Dermis lymphatic vessel endothelial cell (primary cell): ENCODE measurements around the gene OR51G1. TPM values are rescaled to one million over a fixed set of nuclear protein-coding genes. Genes with fewer than 3 reads are reported as not detected.

ENCODE experiments used
- total RNA-seq: library from RNA; depleted of rRNA; stranded (reverse); fragments of >200 nt; gene quantifications from 2 replicates; pipeline ENCODE4 v1.2.1, GENCODE V29; 2014

The OR51G1 gene, protein sequence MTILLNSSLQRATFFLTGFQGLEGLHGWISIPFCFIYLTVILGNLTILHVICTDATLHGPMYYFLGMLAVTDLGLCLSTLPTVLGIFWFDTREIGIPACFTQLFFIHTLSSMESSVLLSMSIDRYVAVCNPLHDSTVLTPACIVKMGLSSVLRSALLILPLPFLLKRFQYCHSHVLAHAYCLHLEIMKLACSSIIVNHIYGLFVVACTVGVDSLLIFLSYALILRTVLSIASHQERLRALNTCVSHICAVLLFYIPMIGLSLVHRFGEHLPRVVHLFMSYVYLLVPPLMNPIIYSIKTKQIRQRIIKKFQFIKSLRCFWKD
- total RNA-seq = not detected in 2 replicates

DNA sequence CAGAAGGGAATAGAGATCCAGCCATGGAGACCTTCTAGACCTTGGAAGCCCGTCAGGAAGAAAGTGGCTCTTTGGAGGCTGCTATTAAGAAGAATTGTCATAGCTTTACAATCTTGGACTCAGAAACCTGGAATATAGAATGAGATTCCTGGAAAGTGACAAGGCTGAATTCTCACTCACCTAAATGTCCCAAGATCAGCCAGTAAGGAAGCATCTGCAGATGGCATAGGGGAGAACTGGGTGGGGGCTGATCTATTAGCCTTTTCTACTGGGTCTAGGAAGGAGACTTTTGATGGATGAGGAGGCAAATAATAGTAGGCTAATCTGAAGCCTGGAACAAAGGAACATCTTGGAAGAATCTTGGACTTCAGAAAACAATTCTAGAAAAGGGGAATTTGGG is at the start of gene OR51G1:
OR51G1 (minus strand) TSS at position 101 of the 400 bp plus-strand sequence; CDS start at position 101, 0 bp downstream.

DNA sequence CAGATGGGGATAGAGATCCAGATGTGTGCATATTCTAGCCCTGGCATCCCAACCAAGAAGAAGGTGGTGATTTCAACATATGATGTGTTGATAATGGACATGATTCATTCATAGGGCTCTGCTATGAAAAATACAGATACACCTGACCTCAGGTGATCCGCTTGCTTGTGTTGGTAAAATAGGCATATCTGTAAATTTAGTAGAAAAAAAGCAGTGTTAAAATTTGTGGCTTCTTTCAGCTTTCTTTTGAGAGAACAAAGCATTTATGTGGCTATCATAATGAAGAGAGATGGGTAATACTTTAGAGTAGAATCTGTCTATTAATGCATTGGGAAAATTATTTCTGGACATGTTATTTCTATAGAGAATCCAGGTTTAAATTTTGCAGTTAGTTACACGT is 31.5 kb upstream of the OR51G1 start, which contains the start of gene OR51A2:
OR51A2 (minus strand) TSS at position 101 of the 400 bp plus-strand sequence; CDS start at position 101, 0 bp downstream.

DNA sequence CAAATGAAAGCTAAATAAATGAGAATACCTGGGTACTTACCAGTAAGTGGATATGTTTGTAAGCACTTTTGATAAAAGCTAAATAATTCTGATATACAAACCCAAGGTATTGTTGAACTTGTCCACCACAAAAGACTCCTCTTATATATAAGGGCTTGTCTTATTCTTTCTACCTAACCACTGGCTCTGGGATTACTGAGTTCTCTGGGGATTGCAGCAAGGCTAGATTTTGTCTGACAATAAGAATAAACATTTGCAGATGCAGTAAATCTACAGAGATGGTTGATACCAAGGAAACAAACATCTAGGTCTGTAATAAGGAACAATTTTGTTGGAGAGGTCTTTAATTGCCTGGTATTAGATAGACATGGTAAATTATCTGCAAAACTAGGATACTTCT is 23.4 kb upstream of the OR51G1 start, which contains the start of gene OR51A4:
OR51A4 (minus strand) TSS at position 101 of the 400 bp plus-strand sequence. CDS start 505 bp downstream, outside the sequence.

DNA sequence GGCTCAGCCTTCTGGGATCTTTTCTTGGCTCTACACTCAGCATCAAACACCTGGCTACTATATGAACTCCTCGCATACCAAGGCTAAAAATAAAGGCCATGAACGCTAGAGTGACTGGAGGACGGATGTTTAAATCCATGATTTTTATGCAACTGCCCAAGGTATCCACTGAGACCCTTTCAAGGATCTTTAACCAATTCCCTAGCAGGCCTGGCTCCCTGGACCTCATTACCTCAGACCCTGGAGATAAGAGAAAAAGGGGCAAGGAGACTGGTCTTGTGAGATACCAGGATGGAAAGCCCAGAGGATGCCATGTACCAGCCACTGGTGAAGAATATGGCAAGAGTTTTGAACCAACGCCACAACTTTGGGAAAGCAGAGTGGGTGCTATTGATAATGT is 4.9 kb downstream of the OR51G1 start, which contains the start of gene OR51G2:
OR51G2 (minus strand) TSS at position 101 of the 400 bp plus-strand sequence. CDS start 3,687 bp downstream, outside the sequence.

DNA sequence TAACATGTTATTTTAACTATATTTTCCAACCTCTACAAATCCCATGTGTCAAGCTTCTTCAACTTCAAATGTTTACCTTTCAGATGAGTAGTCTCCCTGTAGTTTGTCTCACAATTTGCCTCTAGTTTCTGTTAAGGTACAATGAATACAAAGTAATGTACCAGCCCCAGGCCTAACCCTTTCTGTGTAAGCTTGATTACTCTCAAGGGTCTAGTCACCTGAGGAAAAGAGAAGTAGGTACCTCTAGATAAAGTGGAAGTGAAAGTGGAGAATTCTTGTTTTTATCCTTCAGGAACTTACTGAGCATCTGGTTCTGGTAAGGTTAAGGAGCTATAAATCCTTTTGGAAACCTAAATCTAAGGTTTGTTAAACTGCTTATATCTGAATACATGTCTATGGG is 20.7 kb downstream of the OR51G1 start, which contains the start of gene OR51A7:
OR51A7 (plus strand) TSS at position 300 of the 400 bp plus-strand sequence. CDS start 3,587 bp downstream, outside the sequence.

DNA sequence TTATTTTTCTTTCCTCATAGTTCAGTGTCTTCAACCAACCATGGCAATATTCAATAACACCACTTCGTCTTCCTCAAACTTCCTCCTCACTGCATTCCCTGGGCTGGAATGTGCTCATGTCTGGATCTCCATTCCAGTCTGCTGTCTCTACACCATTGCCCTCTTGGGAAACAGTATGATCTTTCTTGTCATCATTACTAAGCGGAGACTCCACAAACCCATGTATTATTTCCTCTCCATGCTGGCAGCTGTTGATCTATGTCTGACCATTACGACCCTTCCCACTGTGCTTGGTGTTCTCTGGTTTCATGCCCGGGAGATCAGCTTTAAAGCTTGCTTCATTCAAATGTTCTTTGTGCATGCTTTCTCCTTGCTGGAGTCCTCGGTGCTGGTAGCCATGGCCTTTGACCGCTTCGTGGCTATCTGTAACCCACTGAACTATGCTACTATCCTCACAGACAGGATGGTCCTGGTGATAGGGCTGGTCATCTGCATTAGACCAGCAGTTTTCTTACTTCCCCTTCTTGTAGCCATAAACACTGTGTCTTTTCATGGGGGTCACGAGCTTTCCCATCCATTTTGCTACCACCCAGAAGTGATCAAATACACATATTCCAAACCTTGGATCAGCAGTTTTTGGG is 42.2 kb downstream of the OR51G1 start, which contains the start of gene OR51T1:
OR51T1 (plus strand) TSS at position 41 of the 641 bp plus-strand sequence; CDS start at position 41, 0 bp downstream.

Other genes with a start within 250 kb of the OR51G1 start
- gene OR51E2, start 226.5 kb downstream of the OR51G1 start, total RNA-seq = not detected in 2 replicates
- not detected in 2 replicates for gene MMP26, start 219.6 kb downstream of the OR51G1 start, total RNA-seq
- not detected in 2 replicates for gene OR51F1, start 154.4 kb downstream of the OR51G1 start, total RNA-seq
- not detected in 2 replicates for gene OR52R1, start 120.0 kb downstream of the OR51G1 start, total RNA-seq
- not detected in 2 replicates for gene OR51F2, start 103.0 kb downstream of the OR51G1 start, total RNA-seq
- not detected in 2 replicates for gene OR51S1, start 75.1 kb downstream of the OR51G1 start, total RNA-seq
- gene OR51T1, start 42.4 kb downstream of the OR51G1 start, total RNA-seq = not detected in 2 replicates
- not detected in 2 replicates for gene OR51A7, start 20.6 kb downstream of the OR51G1 start, total RNA-seq
- not detected in 2 replicates for gene OR51G2, start 5.0 kb downstream of the OR51G1 start, total RNA-seq
- not detected in 2 replicates for gene OR51A4, start 23.3 kb upstream of the OR51G1 start, total RNA-seq
- not detected in 2 replicates for gene OR51A2, start 31.4 kb upstream of the OR51G1 start, total RNA-seq
- not detected in 2 replicates for gene OR51L1, start 70.5 kb upstream of the OR51G1 start, total RNA-seq
- not detected in 2 replicates for gene OR52J3, start 122.2 kb upstream of the OR51G1 start, total RNA-seq
- not detected in 2 replicates for gene OR52E2, start 135.3 kb upstream of the OR51G1 start, total RNA-seq
- not detected in 2 replicates for gene OR52E1, start 145.2 kb upstream of the OR51G1 start, total RNA-seq
- not detected in 2 replicates for gene OR52A5, start 214.0 kb upstream of the OR51G1 start, total RNA-seq
- not detected in 2 replicates for gene OR52A1, start 230.4 kb upstream of the OR51G1 start, total RNA-seq